H1 (cell line): ENCODE measurements around the gene EMX1. TPM values are rescaled to one million over a fixed set of nuclear protein-coding genes. Genes with fewer than 3 reads are reported as not detected.

Experiments
- EP300 ChIP-seq, 2 experiments: IDR thresholded peaks; 1 replicate in 1 of 2; 2 replicates in 1 of 2; pipeline ENCODE4 v1.6.1; 2011 to 2012; ENCODE audit warnings: low read depth in 2 of 2, low read length in 2 of 2, mild to moderate bottlenecking in 2 of 2, borderline replicate concordance in 1 of 2, inconsistent platforms in 1 of 2, moderate library complexity in 1 of 2
- polyA plus RNA-seq, 7 experiments: library from polyadenylated mRNA; depleted of rRNA in 3 of 7; stranded (reverse) in 5 of 7; unstranded in 2 of 7; fragments of >200 nt in 5 of 7; fragments of 200-250 nt in 2 of 7; gene quantifications; 1 replicate in 5 of 7; 2 replicates in 1 of 7; 4 replicates in 1 of 7; pipeline versions ENCODE4 v1.2.1 to v1.2.3, GENCODE V29; 2011 to 2013; ENCODE audit warnings: missing spikeins in 2 of 7, mixed read lengths in 2 of 7
- total RNA-seq: library from RNA; stranded (reverse); fragmentation: NEBNext Ultra II Directional; extraction: Animal tissue kit (Norgen Biotek cat#: 25700); gene quantifications from 2 replicates; pipeline ENCODE4 v1.2.1, GENCODE V29; 2021

Gene EMX1
- total and polyA plus RNA-seq, 2 of the 8 experiments (the other 6 are each of a cell fraction or from before 2014, with no cell fraction given) = 2.4 to 4.9 TPM

- TF ChIP-seq EP300 (IDR thresholded peaks at IDR 0.05; ENCODE audit: borderline replicate concordance in 1 of 2, low read depth in 2 of 2, low read length in 2 of 2) = no peak
Measured at GRCh38 chr2:72974436-72974754, 57.1 kb downstream of the EMX1 start (continued).
